KOPT-K1 (cell line): Measurements from ENCODE around the gene ATPAF2.

Source experiments
- H3K27ac ChIP-seq: fragments of 200-600 bp; sonication (generic); 2 replicates; pipeline ENCODE4 v1.5.1; 2016; ENCODE audit warnings: antibody characterized with exemption, mild to moderate bottlenecking, low read depth, low read length; ENCODE audit not compliant: poor library complexity, severe bottlenecking
- H3K36me3 ChIP-seq: fragments of 200-600 bp; sonication (generic); 2 replicates; pipeline ENCODE4 v1.5.1; 2017; ENCODE audit warnings: antibody characterized with exemption, mild to moderate bottlenecking, low read length, moderate library complexity; ENCODE audit not compliant: insufficient read depth
- H3K9me3 ChIP-seq: fragments of 200-600 bp; sonication (generic); 2 replicates; pipeline ENCODE4 v1.5.1; 2017; ENCODE audit warnings: antibody characterized with exemption, low read length, mild to moderate bottlenecking; ENCODE audit not compliant: insufficient read depth, poor library complexity, severe bottlenecking

The ATPAF2 gene

DNA sequence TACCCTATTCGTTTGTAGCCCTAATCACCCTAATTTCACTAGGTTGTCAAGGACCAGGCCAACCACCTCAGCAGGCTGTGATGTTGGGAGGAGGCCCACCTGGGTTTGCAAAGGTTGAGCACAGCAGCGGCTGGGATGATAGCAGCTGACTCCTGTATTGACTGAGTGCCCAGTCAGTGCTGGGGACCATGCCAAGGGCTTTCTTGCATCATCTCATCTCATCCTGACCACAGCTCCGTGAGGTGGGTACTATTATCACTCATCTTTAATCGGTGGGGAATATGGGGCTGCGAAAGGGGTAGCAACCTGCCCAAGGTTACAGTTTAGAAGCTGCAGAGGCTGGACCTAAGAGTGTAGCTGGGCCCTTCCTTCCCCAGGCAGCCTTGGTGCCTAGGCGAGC is 11.7 kb downstream of the ATPAF2 start:
- Histone ChIP-seq H3K36me3 (peaks cover 18% of the 10 kb centered on the region), H3K27ac (no peak overlapping the region), H3K9me3 (no peaks in the 10 kb centered on the region)

DNA sequence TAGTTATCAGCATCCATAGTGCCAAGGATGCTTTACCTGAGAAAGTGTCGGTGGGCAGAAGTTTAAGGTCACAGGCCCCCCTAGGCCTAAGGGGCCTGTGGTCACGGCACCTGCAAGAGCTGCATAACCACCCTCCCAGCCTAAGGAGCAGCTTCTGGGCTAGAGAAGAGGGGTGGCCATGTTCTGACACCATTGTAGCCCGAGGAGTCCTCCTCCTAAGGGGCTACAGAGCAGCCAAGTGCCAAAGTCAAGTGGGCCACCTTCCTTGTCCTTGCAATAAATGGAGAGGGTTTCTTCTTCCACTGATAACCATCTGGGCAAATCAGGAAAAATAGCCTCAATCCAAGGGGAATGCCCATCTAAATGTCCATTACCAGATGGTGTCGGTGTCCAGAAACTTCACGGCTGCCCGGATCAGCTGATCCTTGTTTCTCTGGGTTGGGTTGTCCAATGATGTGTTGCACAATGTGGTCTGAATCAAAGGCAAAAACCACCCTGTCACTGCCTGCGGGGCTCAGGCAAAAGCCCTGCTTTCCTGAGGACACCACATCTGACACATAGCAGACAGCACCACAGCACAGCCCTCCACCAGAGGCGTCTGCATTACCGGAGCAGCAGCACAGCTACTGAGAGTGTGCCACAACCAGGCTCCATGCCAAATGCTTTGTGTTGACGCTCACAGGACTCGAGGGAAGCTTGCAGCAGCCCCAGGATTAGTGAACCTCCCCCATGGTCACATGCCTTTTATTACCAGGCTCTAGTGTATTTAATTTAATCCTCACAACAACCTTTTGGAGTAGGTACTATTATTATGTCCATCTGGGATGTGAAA is 12.8 kb downstream of the ATPAF2 start:
- no peak overlapping the region for H3K27ac ChIP-seq
- H3K36me3 ChIP-seq: peaks cover 25% of the 10 kb centered on the region
- no peaks in the 10 kb centered on the region for H3K9me3 ChIP-seq

DNA sequence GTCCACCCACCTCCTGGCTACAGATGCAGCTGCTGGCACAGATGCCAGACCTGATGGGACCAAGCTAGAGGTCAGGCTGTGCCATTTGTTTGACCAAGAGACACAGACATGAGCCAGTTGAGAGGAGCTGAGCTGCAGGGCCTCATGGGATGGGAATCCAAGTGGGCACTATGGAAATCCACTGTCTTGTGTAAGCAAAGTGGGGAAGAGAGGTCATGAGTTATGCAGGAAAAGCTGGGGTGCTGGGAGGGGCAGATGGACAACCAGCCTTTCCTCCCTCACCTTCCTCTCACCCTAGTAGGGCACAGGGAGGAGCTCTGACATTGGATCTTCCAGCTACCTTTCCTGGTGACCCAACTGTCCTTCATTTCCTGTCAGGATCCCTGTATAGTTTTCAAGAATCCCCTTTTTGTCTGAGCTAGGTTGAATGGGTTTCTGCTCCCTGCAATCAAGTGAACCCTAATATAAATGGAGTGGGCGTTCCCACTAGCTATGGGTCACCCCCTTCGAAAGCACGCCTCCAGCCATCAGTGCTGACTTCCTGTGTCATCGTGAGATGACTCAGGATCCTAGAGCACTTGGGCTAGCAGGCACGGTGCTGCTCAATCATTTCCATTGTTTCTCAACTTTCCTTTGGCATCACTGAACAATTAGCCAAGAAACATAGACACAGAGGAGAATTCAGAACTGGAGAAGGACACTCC is 13.6 kb downstream of the ATPAF2 start:
- Histone ChIP-seq H3K36me3 (peaks cover 31% of the 10 kb centered on the region), H3K9me3 (no peaks in the 10 kb centered on the region), H3K27ac (no peak overlapping the region)

DNA sequence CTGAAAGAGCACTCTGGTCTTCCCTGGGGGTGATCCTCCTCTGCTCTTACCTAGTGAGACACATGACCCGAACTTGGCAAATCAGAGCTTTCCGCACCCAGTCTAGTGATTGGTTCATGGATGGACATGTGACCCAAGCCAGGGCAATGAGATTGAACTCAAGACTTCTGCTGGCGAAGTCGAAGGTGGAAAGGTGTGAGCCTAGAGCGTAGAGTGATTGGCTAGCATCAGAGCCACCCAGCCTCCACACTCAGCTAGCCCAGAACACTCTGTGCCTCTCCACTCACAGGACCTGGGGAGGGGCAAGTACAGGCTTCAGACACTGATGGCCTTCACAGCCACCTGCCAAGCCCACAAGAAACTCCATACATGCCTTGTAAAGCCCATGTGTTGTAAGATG is 17.6 kb downstream of the ATPAF2 start:
- Histone ChIP-seq H3K9me3 (no peaks in the 10 kb centered on the region), H3K36me3 (peaks cover 19% of the 10 kb centered on the region), H3K27ac (no peak overlapping the region)

DNA sequence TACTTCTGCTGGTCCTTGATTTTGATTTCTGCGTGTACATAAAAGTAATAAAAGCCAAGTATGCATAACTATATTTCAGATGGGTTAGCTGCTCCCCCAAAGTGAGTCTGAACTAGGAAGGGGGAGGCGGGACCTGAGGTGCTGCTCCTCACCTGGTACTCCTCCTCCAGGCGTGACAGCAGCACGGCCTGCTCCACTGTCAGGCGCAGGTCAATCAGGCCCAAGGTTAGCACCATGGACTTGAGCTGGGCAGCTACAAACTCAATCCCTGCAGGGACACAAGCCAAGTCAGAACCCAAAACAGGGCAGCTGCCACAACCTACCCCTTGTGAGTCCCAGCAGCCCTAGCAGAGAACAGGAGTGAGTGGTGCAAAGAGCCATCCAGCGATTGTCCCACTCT is 18.0 kb downstream of the ATPAF2 start:
- peaks cover 19% of the 10 kb centered on the region for H3K36me3 ChIP-seq

DNA sequence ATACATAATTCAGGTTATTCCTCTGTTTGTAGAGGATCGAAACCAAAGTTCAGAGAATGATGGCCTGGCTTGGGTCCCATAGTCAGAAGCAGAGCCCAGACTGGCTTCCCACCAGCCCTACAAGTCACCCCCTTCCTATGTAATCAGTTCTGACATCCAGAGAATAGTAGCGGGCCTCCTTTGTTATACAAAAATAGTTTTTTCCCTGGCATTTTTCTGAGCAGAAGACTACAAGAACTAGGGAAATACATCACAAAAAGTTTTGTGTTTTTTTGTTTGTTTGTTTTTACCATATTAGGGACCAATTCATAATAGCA is 19.2 kb downstream of the ATPAF2 start:
- Histone ChIP-seq H3K27ac (no peak overlapping the region), H3K36me3 (peaks cover 19% of the 10 kb centered on the region), H3K9me3 (no peaks in the 10 kb centered on the region)

More for the DNA sequence above, 18.0 kb downstream of the ATPAF2 start:
- Histone ChIP-seq H3K27ac (no peak overlapping the region), H3K9me3 (no peaks in the 10 kb centered on the region)

DNA sequence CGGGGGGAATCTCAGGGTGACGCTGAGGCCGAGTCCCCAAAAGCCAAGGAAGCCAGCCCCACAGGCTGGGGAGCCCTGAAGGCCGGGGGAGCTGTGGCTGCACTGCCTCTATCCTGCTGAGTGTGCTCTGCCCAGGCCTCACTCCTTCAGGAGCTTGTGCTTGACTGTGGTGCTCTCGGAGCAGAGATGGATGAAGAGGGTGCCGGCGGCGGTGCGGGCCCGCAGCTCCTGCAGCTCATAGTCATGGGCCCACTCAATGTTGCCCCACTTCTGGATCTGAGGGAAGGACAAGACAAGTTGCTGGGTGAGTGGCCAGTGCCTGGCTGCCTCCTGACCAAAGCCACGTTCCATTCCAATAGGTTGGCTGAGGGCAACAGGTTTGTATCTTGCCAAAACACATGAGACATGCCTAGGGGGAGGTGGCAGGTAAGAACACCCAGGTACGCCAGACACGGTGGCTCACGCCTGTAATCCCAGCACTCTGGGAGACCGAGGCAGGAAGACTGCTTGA is 20.5 kb downstream of the ATPAF2 start:
- no peak overlapping the region for H3K27ac ChIP-seq
- no peaks in the 10 kb centered on the region for H3K9me3 ChIP-seq
- peaks cover 13% of the 10 kb centered on the region for H3K36me3 ChIP-seq

DNA sequence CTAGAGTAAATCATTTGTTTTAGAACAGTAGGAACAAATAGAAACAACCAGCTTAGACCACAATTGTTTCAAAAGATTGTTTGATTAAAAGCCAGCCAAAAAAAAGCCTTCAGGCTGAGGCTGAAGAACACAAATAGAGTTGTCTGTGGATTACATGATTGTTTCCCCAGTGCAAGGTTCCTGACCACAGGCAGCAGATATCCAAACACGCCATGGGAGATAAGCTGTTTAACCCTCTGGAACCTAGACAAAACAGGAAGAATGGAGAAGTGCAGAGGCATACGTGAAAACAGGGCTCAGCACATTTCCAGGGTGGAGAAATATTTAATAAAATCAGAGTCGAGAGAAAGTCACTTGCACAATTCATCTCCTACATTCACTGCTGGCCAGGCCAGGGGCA is 21.0 kb downstream of the ATPAF2 start:
- no peak overlapping the region for H3K27ac ChIP-seq
- no peaks in the 10 kb centered on the region for H3K9me3 ChIP-seq
- peaks cover 13% of the 10 kb centered on the region for H3K36me3 ChIP-seq

DNA sequence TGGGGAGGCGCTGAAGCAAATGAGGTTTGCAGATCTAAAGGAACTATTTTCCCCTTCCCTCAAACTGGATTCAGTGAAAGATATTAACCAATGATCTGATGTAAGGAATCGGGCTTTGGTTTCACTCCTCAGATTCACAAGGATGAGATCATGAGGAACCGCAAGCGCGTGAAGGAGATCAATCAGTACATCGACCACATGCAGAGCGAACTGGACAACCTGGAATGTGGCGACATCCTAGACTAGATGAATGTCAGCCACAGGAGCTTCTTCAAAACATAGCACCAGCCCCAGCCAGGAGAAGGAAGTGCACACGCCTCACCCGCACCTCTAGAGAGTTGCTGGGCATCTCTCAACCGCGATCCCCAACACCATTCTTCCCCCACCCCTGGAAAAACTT is 22.5 kb downstream of the ATPAF2 start:
- H3K36me3 ChIP-seq: peaks cover 8% of the 10 kb centered on the region
- H3K27ac ChIP-seq: no peak overlapping the region
- no peaks in the 10 kb centered on the region for H3K9me3 ChIP-seq

DNA sequence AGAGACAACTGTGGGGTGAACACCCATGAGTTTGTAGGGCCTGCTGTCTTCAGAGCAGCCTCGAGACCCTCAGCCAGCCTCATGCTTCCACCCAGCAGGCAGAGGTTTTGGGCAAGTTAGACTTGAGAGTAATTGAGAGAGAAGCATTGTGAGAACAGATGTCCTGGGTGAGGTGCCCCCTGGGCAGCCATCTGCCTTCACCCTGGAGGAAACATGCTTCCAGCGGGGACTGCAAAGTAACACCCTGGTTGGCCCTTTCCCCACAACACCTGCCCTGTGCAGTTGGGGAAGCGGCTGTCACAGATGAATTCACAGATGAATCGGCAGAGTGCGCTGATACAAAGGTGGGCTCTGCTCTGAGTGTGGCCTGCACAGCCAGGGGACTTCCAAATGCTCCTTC is 23.4 kb downstream of the ATPAF2 start:
- Histone ChIP-seq H3K9me3 (no peaks in the 10 kb centered on the region), H3K36me3 (peaks cover under 1% of the 10 kb centered on the region; the same call in 1 of the 2 replicates), H3K27ac (no peak overlapping the region)

DNA sequence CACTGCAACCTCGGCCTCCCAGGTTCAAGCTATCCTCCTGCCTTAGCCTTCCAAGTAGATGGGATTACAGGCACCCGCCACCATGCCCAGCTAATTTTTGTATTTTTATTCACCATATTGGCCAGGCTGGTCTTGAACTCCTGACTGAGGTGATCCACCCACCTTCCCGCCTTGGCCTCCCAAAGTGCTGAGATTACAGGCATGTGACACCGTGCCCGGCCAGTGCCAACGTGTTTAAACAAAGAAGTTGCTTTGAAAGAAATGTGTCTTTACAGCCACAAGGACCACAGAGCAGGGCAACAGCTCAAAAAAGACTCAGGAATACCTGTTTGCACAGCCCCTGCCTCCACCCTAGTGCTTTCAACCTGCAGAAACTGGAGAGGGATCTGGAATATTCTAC is 25.0 kb downstream of the ATPAF2 start:
- H3K27ac ChIP-seq: no peak overlapping the region
- no peaks in the 10 kb centered on the region; the same call in 1 of the 2 replicates for H3K36me3 ChIP-seq
- H3K9me3 ChIP-seq: no peaks in the 10 kb centered on the region

DNA sequence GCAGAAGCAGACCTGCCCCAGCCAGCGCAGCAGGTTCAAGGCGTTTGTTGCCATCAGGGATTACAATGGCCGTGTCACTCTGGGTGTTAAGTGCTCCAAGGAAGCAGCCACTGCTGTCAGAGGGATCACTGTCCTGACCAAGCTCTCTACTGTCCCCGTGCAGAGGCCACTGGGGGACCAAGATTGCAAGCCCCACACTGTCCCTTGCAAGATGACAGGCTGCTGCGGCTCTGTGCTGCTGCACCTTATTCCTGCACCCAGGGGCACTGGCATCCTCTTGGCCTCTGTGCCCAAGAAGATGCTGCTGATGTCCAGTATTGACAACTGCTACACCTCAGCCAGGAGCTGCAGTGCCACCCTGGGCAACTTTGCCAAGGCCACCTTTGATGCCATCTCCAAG is 27.7 kb downstream of the ATPAF2 start:
- Histone ChIP-seq H3K27ac (no peak overlapping the region), H3K36me3 (no peaks in the 10 kb centered on the region), H3K9me3 (no peaks in the 10 kb centered on the region)

DNA sequence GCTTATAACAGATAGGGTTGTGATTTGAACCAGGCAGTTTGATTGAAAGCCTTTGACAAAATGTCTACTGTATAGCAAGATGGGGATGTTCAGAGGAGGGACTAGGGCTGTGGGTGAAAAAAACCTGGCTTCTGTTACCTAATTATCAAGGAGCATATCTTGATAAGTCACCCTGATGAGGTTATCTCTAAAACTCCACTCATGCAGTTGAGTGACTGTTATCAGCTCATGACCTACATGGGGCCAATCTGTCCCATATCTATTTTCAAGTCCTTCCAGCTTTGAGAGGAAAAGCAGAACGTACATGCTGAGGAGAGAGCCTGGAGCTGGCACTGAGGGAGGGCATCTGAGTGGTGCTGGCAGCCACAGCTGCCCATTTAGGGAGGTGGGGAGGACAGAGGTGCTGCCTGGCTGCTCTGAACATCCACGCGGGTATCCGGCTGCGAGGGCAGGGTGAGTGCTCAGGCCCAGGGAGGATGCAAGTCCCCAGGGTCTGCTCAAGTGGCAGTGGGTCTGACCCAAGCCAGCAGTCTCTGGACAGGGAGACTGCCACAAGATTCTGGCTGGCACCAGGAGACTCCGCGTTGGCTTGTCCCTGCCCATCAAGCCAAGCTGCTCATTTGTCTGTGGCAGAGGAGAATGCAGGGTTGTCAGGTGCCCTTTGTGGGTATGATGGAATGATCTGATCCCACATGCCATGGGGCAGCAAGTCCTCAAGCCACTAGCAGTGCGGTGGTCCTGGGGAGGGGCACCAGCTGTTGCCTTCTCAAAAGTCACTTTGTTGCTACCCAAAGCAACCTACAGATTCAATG is 29.2 kb downstream of the ATPAF2 start:
- Histone ChIP-seq H3K9me3 (no peaks in the 10 kb centered on the region), H3K36me3 (no peaks in the 10 kb centered on the region), H3K27ac (no peak overlapping the region)

DNA sequence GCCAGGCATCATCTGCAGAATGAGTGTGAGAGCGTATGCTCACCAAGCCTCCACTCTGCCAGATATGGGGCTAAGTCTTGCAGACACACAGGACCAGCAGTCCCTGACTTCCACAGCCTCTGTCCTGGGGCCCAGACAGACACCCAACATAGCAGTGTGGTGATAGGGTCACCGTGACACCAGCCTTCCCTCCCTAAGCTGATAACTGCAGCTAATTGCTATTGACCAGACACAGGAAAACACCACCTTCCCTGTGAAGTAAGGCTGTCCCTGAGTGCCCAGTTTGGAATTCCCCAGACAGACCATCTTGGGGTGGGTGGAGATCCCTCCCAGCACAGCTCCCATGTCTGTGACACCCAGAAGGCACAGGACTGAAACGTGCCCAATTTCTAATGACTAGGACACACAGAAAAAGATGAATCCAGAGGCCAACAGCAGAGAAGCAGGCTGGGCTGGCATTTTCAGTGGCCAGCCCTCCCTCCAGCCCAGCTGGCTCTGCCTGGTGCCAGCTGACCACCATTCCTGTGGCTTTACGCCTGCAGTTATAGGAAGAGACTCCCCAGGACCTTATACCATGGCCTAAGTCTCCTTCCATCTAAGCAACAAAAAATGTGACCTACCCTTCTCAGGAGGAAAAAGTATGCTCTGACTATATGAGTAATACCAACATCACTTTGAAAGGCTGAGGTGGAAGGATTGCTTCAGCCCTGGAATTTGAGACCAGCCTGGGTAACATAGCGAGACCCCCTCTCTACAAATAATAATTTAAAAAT is 30.3 kb downstream of the ATPAF2 start:
- H3K36me3 ChIP-seq: no peaks in the 10 kb centered on the region
- no peaks in the 10 kb centered on the region for H3K9me3 ChIP-seq
- no peak overlapping the region for H3K27ac ChIP-seq
